ENCODE measurements around the gene A2M.

DNA sequence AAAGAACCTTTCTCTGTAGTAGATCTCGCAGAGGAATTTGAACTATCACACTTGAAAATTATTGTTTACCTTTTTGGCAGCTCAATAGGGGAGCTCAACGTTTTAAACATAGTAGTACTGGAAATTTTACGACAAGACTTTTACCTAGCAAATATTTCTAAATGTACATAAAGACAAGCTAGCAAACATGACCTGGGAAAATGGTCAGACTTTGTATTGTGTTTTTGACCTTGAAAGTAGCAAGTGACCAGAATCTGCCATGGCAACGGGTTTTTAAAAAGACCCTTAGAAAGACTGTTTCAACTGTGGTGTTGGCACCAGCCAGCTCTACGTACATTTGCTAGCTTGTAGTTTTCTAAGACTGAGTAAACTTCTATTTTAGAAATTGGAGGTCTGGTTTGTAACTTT, 20.2 kb upstream of the A2M start:
- TF ChIP-seq EZH2 (IDR thresholded peaks at IDR 0.05; ENCODE audit: borderline replicate concordance, insufficient read depth, low read depth, low read length, poor library complexity, severe bottlenecking), result no peak
- TF ChIP-seq, protein P1, sequence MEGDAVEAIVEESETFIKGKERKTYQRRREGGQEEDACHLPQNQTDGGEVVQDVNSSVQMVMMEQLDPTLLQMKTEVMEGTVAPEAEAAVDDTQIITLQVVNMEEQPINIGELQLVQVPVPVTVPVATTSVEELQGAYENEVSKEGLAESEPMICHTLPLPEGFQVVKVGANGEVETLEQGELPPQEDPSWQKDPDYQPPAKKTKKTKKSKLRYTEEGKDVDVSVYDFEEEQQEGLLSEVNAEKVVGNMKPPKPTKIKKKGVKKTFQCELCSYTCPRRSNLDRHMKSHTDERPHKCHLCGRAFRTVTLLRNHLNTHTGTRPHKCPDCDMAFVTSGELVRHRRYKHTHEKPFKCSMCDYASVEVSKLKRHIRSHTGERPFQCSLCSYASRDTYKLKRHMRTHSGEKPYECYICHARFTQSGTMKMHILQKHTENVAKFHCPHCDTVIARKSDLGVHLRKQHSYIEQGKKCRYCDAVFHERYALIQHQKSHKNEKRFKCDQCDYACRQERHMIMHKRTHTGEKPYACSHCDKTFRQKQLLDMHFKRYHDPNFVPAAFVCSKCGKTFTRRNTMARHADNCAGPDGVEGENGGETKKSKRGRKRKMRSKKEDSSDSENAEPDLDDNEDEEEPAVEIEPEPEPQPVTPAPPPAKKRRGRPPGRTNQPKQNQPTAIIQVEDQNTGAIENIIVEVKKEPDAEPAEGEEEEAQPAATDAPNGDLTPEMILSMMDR (IDR thresholded peaks at IDR 0.05), result no peak
